Measurements from ENCODE around the gene SIL1. TPM values are rescaled to one million over a fixed set of nuclear protein-coding genes. Genes with fewer than 3 reads are reported as not detected.

The SIL1 gene
- total and polyA plus RNA-seq, 9 of the 15 experiments (the other 6 are each of a cell fraction or from before 2014, with no cell fraction given) = 1.3 to 30.5 (median 18.1) TPM

DNA sequence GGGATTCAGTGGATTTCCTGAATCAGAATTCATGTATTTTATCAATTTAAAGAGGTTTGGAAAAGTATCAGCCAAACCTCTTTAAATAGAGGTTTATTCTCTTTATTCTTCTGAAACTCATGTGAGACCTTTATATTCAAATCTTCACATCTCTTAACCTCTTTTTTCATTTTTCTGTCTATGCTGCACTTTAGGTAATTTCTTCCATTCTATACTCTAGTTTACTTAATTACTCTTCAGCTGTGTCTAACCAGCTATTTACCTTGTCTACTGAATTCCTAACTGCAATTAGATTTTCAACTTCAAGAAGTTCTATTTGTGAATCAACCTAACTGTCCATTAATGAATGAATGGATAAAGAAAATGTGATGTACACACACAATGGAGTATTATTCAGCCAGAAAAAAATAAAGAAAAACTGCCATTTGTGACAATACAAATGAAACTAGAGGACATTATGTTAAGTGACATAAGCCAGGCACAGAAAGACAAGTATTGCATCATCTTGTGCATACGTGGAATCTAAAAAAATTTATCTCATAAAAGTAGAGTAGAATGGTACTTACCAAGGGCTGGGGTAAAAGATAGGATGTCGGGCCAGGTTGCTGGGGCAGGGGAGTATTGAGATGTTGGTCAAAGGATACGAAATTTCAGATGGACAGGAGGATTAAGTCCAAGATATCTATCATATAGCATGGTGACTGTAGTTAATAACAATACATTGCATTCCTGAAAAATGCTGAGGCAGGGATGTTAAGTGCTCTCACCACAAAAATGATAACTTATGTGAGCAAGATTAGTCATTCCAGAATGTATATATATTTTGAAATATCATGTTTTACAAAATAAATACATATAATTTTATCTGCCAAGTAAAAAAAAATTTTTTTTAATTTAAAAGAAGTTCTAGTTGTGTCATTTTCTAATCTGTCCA lies 193.5 kb downstream of the SIL1 start (continued):
- TF ChIP-seq, protein P1, sequence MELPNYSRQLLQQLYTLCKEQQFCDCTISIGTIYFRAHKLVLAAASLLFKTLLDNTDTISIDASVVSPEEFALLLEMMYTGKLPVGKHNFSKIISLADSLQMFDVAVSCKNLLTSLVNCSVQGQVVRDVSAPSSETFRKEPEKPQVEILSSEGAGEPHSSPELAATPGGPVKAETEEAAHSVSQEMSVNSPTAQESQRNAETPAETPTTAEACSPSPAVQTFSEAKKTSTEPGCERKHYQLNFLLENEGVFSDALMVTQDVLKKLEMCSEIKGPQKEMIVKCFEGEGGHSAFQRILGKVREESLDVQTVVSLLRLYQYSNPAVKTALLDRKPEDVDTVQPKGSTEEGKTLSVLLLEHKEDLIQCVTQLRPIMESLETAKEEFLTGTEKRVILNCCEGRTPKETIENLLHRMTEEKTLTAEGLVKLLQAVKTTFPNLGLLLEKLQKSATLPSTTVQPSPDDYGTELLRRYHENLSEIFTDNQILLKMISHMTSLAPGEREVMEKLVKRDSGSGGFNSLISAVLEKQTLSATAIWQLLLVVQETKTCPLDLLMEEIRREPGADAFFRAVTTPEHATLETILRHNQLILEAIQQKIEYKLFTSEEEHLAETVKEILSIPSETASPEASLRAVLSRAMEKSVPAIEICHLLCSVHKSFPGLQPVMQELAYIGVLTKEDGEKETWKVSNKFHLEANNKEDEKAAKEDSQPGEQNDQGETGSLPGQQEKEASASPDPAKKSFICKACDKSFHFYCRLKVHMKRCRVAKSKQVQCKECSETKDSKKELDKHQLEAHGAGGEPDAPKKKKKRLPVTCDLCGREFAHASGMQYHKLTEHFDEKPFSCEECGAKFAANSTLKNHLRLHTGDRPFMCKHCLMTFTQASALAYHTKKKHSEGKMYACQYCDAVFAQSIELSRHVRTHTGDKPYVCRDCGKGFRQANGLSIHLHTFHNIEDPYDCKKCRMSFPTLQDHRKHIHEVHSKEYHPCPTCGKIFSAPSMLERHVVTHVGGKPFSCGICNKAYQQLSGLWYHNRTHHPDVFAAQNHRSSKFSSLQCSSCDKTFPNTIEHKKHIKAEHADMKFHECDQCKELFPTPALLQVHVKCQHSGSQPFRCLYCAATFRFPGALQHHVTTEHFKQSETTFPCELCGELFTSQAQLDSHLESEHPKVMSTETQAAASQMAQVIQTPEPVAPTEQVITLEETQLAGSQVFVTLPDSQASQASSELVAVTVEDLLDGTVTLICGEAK (IDR thresholded peaks at IDR 0.05) = no peak
- TF ChIP-seq, protein P1 (CRISPR knock-in tag; IDR thresholded peaks at IDR 0.05) = no peak
- TF ChIP-seq RFX7 (CRISPR knock-in tag; IDR thresholded peaks at IDR 0.05) (no peak), NCOR1 (IDR thresholded peaks at IDR 0.05) (no peak), MAFG (tag; conservative IDR thresholded peaks at IDR 0.05) (peak; percentile 44), POLR3A (IDR thresholded peaks at IDR 0.05; ENCODE audit: borderline replicate concordance, extremely low read depth, insufficient read depth, insufficient read length) (no peak), MTF1 (CRISPR knock-in tag; IDR thresholded peaks at IDR 0.05; ENCODE audit: borderline replicate concordance) (no peak), HDGF (IDR thresholded peaks at IDR 0.05) (no peak), ZNF175 (CRISPR knock-in tag; IDR thresholded peaks at IDR 0.05; ENCODE audit: low read depth) (no peak), PURB (CRISPR knock-in tag; IDR thresholded peaks at IDR 0.05; ENCODE audit: low read depth) (no peak), GABPB2 (CRISPR knock-in tag; conservative IDR thresholded peaks at IDR 0.05) (no peak), ZNF316 (IDR thresholded peaks at IDR 0.05) (peak; percentile 79), HDAC6 (IDR thresholded peaks at IDR 0.05; ENCODE audit: low read depth, low read length) (no peak), CHCHD3 (CRISPR knock-in tag; IDR thresholded peaks at IDR 0.05) (no peak), KDM1A (IDR thresholded peaks at IDR 0.05) (no peak)
- TF ChIP-seq, protein P2, sequence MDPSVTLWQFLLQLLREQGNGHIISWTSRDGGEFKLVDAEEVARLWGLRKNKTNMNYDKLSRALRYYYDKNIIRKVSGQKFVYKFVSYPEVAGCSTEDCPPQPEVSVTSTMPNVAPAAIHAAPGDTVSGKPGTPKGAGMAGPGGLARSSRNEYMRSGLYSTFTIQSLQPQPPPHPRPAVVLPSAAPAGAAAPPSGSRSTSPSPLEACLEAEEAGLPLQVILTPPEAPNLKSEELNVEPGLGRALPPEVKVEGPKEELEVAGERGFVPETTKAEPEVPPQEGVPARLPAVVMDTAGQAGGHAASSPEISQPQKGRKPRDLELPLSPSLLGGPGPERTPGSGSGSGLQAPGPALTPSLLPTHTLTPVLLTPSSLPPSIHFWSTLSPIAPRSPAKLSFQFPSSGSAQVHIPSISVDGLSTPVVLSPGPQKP (CRISPR knock-in tag; IDR thresholded peaks at IDR 0.05) = no peak
- TF ChIP-seq, protein P3, sequence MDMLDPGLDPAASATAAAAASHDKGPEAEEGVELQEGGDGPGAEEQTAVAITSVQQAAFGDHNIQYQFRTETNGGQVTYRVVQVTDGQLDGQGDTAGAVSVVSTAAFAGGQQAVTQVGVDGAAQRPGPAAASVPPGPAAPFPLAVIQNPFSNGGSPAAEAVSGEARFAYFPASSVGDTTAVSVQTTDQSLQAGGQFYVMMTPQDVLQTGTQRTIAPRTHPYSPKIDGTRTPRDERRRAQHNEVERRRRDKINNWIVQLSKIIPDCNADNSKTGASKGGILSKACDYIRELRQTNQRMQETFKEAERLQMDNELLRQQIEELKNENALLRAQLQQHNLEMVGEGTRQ (CRISPR knock-in tag; IDR thresholded peaks at IDR 0.05) = no peak
